H1 (cell line): ENCODE measurements around the gene FGF5. TPM values are rescaled to one million over a fixed set of nuclear protein-coding genes. Genes with fewer than 3 reads are reported as not detected.

Source experiments
- CTCF ChIA-PET: fragments of 300-600 bp; sonication (Branson Sonifier 250); formaldehyde crosslinking; loops from one replicate; lab custom pipeline; 2021; ENCODE audit not compliant: partially characterized antibody; lab: Charles Lee
- POLR2A ChIA-PET: fragments of 300-600 bp; sonication (Branson Sonifier 250); formaldehyde crosslinking; loops from one replicate; lab custom pipeline; 2021; ENCODE audit warnings: inconsistent platforms; ENCODE audit not compliant: partially characterized antibody; lab: Charles Lee
- DNase-seq, 2 experiments: peaks; one replicate each; pipeline versions ENCODE4 v3.0.0 to v3.0.0-alpha.2; 2010 to 2022; ENCODE audit warnings: low spot score in 2 of 2, low read depth in 1 of 2, mixed read lengths in 1 of 2
- FAIRE-seq: peaks from 2 replicates; lab custom pipeline; 2011; peaks lifted over from hg19 to GRCh38; lab: Jason Lieb, UNC
- H2AFZ ChIP-seq: 2 replicates; pipeline ENCODE4 v1.8.1; 2012; ENCODE audit warnings: low read length, inconsistent platforms
- H2AK5ac ChIP-seq: 2 replicates; pipeline ENCODE4 v1.6.1; 2013; ENCODE audit warnings: low read depth, low read length
- H2BK120ac ChIP-seq: replicated peaks from 2 replicates; pipeline ENCODE3; 2013; ENCODE audit warnings: low read depth, low read length, inconsistent platforms
- H2BK12ac ChIP-seq: 2 replicates; pipeline ENCODE4 v1.6.1; 2013; ENCODE audit warnings: low read depth, low read length
- H2BK15ac ChIP-seq: 2 replicates; pipeline ENCODE4 v1.6.1; 2013; ENCODE audit warnings: low read length
- H2BK20ac ChIP-seq: 2 replicates; pipeline ENCODE4 v1.6.1; 2013; ENCODE audit warnings: low read length
- H2BK5ac ChIP-seq: 2 replicates; pipeline ENCODE4 v1.6.1; 2013; ENCODE audit warnings: low read depth, low read length
- H3K14ac ChIP-seq: 2 replicates; pipeline ENCODE4 v1.6.1; 2013; ENCODE audit warnings: inconsistent platforms; ENCODE audit not compliant: insufficient read length
- H3K18ac ChIP-seq: 2 replicates; pipeline ENCODE4 v1.6.1; 2013; ENCODE audit warnings: low read length; ENCODE audit errors: extremely low read depth
- H3K23ac ChIP-seq: 2 replicates; pipeline ENCODE4 v1.6.1; 2013; ENCODE audit warnings: inconsistent platforms; ENCODE audit not compliant: insufficient read length
- H3K23me2 ChIP-seq: 2 replicates; pipeline ENCODE4 v1.6.1; 2013; ENCODE audit warnings: low read depth, low read length
- H3K27ac ChIP-seq: 2 replicates; pipeline ENCODE4 v1.6.1; 2011; ENCODE audit warnings: low read depth, low read length, inconsistent platforms
- H3K27me3 ChIP-seq, 4 experiments: replicated peaks in 1 of 4; 1 replicate in 1 of 4; 2 replicates in 3 of 4; pipeline versions ENCODE4 v1.6.1 to v1.8.1; 2011 to 2013; ENCODE audit warnings: low read length in 3 of 4, mild to moderate bottlenecking in 3 of 4, inconsistent platforms in 2 of 4, mixed read lengths in 2 of 4, moderate library complexity in 1 of 4; ENCODE audit not compliant: control insufficient read depth in 3 of 4, insufficient read depth in 3 of 4; ENCODE audit errors: extremely low read depth in 1 of 4
- H3K36me3 ChIP-seq, 4 experiments: 2 replicates each; pipeline versions ENCODE4 v1.6.1 to v1.8.1; 2011 to 2013; ENCODE audit warnings: mild to moderate bottlenecking in 4 of 4, low read length in 3 of 4, moderate library complexity in 2 of 4, control low read depth in 1 of 4, inconsistent platforms in 1 of 4; ENCODE audit not compliant: insufficient read depth in 4 of 4, control insufficient read depth in 2 of 4
- H3K4ac ChIP-seq: replicated peaks from 2 replicates; pipeline ENCODE3; 2013; ENCODE audit warnings: low read length, low read depth, mixed read lengths, inconsistent platforms; ENCODE audit not compliant: insufficient read length
- H3K4me1 ChIP-seq, 4 experiments: replicated peaks in 1 of 4; 1 replicate in 1 of 4; 2 replicates in 3 of 4; pipeline versions ENCODE4 v1.6.1 to v1.8.1; 2011 to 2013; ENCODE audit warnings: low read length in 3 of 4, inconsistent platforms in 2 of 4, mixed read lengths in 1 of 4; ENCODE audit not compliant: insufficient read depth in 4 of 4, control insufficient read depth in 3 of 4
- H3K4me2 ChIP-seq, 2 experiments: 2 replicates each; pipeline versions ENCODE4 v1.6.1 to v1.8.1; 2011 to 2013; ENCODE audit warnings: low read depth in 2 of 2, low read length in 2 of 2, control low read depth in 1 of 2, inconsistent platforms in 1 of 2, mild to moderate bottlenecking in 1 of 2; ENCODE audit not compliant: insufficient read depth in 1 of 2
- H3K4me3 ChIP-seq, 4 experiments: fragments of 200-600, 300-600 bp in 1 of 4; sonication (generic), shearing (Covaris generic), sonication (Bioruptor Twin) in 1 of 4; 2 replicates each; pipeline versions ENCODE4 v1.5.1 to v1.8.1; 2011 to 2016; ENCODE audit warnings: low read length in 4 of 4, low read depth in 3 of 4, control low read depth in 2 of 4, inconsistent platforms in 2 of 4, mild to moderate bottlenecking in 2 of 4, mixed read lengths in 1 of 4, moderate library complexity in 1 of 4; ENCODE audit not compliant: insufficient read depth in 2 of 4; ENCODE audit errors: extremely low read depth in 1 of 4
- H3K56ac ChIP-seq: replicated peaks from 2 replicates; pipeline ENCODE3; 2013; ENCODE audit warnings: low read depth, mild to moderate bottlenecking, mixed read lengths, low read length, inconsistent platforms; ENCODE audit not compliant: insufficient read length
- H3K79me1 ChIP-seq: 2 replicates; pipeline ENCODE4 v1.6.1; 2013; ENCODE audit warnings: low read depth, low read length, control low read depth
- H3K79me2 ChIP-seq, 2 experiments: 2 replicates each; pipeline versions ENCODE4 v1.6.1 to v1.8.1; 2012 to 2013; ENCODE audit warnings: low read length in 2 of 2, mild to moderate bottlenecking in 2 of 2, inconsistent platforms in 1 of 2; ENCODE audit not compliant: insufficient read depth in 2 of 2, control insufficient read depth in 1 of 2
- H3K9ac ChIP-seq, 4 experiments: replicated peaks in 1 of 4; 1 replicate in 1 of 4; 2 replicates in 3 of 4; pipeline versions ENCODE4 v1.6.1 to v1.8.1; 2011 to 2013; ENCODE audit warnings: low read depth in 3 of 4, low read length in 3 of 4, control low read depth in 2 of 4, mild to moderate bottlenecking in 2 of 4, moderate library complexity in 2 of 4, inconsistent platforms in 1 of 4; ENCODE audit errors: extremely low read depth in 1 of 4
- H3K9me3 ChIP-seq, 2 experiments: 2 replicates each; pipeline versions ENCODE4 v1.6.1 to v1.8.1; 2012 to 2013; ENCODE audit warnings: mild to moderate bottlenecking in 2 of 2, moderate library complexity in 2 of 2, control low read depth in 1 of 2, inconsistent platforms in 1 of 2, low read depth in 1 of 2, low read length in 1 of 2, mixed read lengths in 1 of 2; ENCODE audit not compliant: insufficient read depth in 2 of 2
- H4K20me1 ChIP-seq, 2 experiments: replicated peaks in 1 of 2; 2 replicates each; pipeline versions ENCODE3 to v1.8.1; 2011 to 2013; ENCODE audit warnings: inconsistent platforms in 2 of 2, low read length in 2 of 2, mild to moderate bottlenecking in 1 of 2; ENCODE audit not compliant: insufficient read depth in 2 of 2, control insufficient read depth in 1 of 2
- H4K5ac ChIP-seq: 2 replicates; pipeline ENCODE4 v1.6.1; 2013; ENCODE audit warnings: low read length, low read depth, mixed read lengths, inconsistent platforms; ENCODE audit not compliant: insufficient read length
- H4K8ac ChIP-seq: 2 replicates; pipeline ENCODE4 v1.8.0; 2013; ENCODE audit warnings: mild to moderate bottlenecking, moderate library complexity, low read length, inconsistent platforms; ENCODE audit not compliant: insufficient read depth; ENCODE audit errors: extremely low read depth
- H4K91ac ChIP-seq: replicated peaks from 2 replicates; pipeline ENCODE3; 2013; ENCODE audit warnings: low read length, mixed read lengths, inconsistent platforms; ENCODE audit not compliant: insufficient read length
- CTBP2 ChIP-seq: IDR thresholded peaks from 2 replicates; pipeline ENCODE4 v1.7.0; 2011; ENCODE audit warnings: borderline replicate concordance, mild to moderate bottlenecking, moderate library complexity, mixed read lengths, low read length; ENCODE audit not compliant: insufficient read depth, insufficient read length
- E2F6 ChIP-seq: IDR thresholded peaks from 2 replicates; pipeline ENCODE4 v1.6.1; 2012; ENCODE audit warnings: inconsistent platforms
- KDM4A ChIP-seq: IDR thresholded peaks from one replicate; pipeline ENCODE4 v1.7.1; 2012; ENCODE audit warnings: low read depth, mild to moderate bottlenecking, moderate library complexity, low read length, inconsistent platforms; ENCODE audit not compliant: severe bottlenecking
- NRF1 ChIP-seq: IDR thresholded peaks from 2 replicates; pipeline ENCODE4 v1.6.1; 2011; ENCODE audit warnings: mild to moderate bottlenecking, low read depth, low read length, improper control_type of control experiment
- RAD21 ChIP-seq, 2 experiments: IDR thresholded peaks in 1 of 2; conservative IDR thresholded peaks in 1 of 2; 2 replicates each; pipeline ENCODE4 v1.6.1; 2011; ENCODE audit warnings: low read depth in 2 of 2, low read length in 2 of 2, improper control_type of control experiment in 1 of 2, inconsistent platforms in 1 of 2, mild to moderate bottlenecking in 1 of 2, moderate library complexity in 1 of 2
- SIN3A ChIP-seq, 2 experiments: IDR thresholded peaks in 1 of 2; conservative IDR thresholded peaks in 1 of 2; 2 replicates each; pipeline ENCODE4 v1.6.1; 2011 to 2012; ENCODE audit warnings: low read length in 2 of 2, improper control_type of control experiment in 1 of 2, low read depth in 1 of 2, mild to moderate bottlenecking in 1 of 2
- TCF12 ChIP-seq: IDR thresholded peaks from 2 replicates; pipeline ENCODE4 v1.6.1; 2011; ENCODE audit warnings: low read depth, mild to moderate bottlenecking, low read length
- WGBS, 2 experiments: shearing (Covaris generic) in 1 of 2; methylation state at CpG; one replicate each; pipeline versions ENCODE4 v1.1.6 to v1.1.7; 2013 to 2015; ENCODE audit warnings: low lambda C conversion rate in 2 of 2, mixed read lengths in 2 of 2, inconsistent platforms in 1 of 2, low coverage in 1 of 2, missing lambda C conversion rate in 1 of 2; ENCODE audit not compliant: insufficient replicate concordance in 2 of 2, insufficient coverage in 1 of 2, insufficient read length in 1 of 2; ENCODE audit errors: extremely low coverage in 1 of 2, missing lambda C conversion rate in 1 of 2; 5-methylcytosine and 5-hydroxymethylcytosine counted together
- polyA plus RNA-seq, 7 experiments: library from polyadenylated mRNA; depleted of rRNA in 3 of 7; stranded (reverse) in 5 of 7; unstranded in 2 of 7; fragments of >200 nt in 5 of 7; fragments of 200-250 nt in 2 of 7; gene quantifications; 1 replicate in 5 of 7; 2 replicates in 1 of 7; 4 replicates in 1 of 7; pipeline versions ENCODE4 v1.2.1 to v1.2.3, GENCODE V29; 2011 to 2013; ENCODE audit warnings: missing spikeins in 2 of 7, mixed read lengths in 2 of 7
- total RNA-seq: library from RNA; stranded (reverse); fragmentation: NEBNext Ultra II Directional; extraction: Animal tissue kit (Norgen Biotek cat#: 25700); gene quantifications from 2 replicates; pipeline ENCODE4 v1.2.1, GENCODE V29; 2021

FGF5 gene
- total and polyA plus RNA-seq, 2 of the 8 experiments (the other 6 are each of a cell fraction or from before 2014, with no cell fraction given): not detected

DNA sequence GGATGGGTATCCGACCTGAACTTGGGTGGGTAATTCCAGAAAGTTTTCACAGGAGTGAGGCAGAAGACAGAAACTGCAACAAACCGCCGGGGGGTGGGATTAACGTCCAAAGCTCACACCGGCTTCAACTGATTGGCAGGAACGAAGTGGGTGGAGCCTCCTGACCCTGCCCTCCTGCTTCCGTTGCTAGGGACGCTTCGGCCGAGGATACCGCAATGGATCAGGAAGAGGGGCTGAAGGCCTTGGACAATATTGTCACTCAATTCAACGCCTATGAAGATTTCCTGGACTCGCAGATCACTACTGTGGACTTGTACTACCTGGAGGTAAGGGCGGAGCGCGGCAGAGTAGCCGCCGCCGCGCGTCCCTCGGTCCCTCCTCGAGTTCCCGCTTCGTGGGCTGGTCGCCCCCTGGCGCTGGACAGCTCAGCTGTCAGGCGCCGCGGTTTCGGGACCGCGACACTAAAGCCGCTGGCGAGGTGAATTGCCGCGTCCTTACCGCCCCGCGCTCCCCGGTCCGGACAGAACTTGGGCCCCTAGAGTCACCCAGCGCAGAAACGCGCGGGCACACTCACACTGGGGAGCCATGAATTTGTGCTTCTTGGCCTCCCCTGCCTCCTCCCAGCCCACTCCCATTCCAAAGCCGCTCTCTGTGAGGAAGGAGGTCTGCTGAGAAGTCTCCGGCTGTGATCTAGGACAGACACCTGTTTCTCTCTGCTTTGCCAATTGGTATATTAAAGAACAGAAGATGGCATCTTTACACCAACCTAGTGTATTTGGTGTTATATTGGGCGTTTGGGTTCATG is 69.3 kb downstream of the FGF5 start, which contains the start of gene CFAP299:
CFAP299 (plus strand) TSS at position 177 of the 805 bp plus-strand sequence.
- peak; percentile 68 to 94 for DNase-seq
- H3K23ac ChIP-seq: no peak within 1 kb of the TSS
- no peak within 1 kb of the TSS for H2AK5ac ChIP-seq
- no peak within 1 kb of the TSS for H3K27ac ChIP-seq
- no peak within 1 kb of the TSS for H2BK5ac ChIP-seq
- H4K91ac ChIP-seq: no peak within 1 kb of the TSS
- FAIRE-seq: peak; percentile 94
- H3K79me2 ChIP-seq: no peaks in the 10 kb centered on the region
- CTCF ChIA-PET: interaction anchor here (0.7 to 5.3 kb wide), 20 partner anchors 9 to 1384 kb away, joined by 3 to 37 read pairs (median 4); partner anchors contain the start of gene FGF5
- no peaks in the 10 kb centered on the region for H3K9me3 ChIP-seq
- peak within 1 kb of the TSS; percentile 50 to 85 (median 82) for H3K4me3 ChIP-seq
- 4% methylated on average over 45 of the region's 49 CpGs; no CpG with 5 or more reads in 1 of the 2 experiments for WGBS, 2 experiments
- H3K18ac ChIP-seq: no peak within 1 kb of the TSS
- no peak within 1 kb of the TSS for H2BK20ac ChIP-seq
- H3K56ac ChIP-seq: no peak within 1 kb of the TSS
- H4K5ac ChIP-seq: no peak within 1 kb of the TSS
- peak within 1 kb of the TSS; percentile 54 to 93 for H3K4me2 ChIP-seq
- H3K36me3 ChIP-seq: no peaks in the 10 kb centered on the region
- no peak within 1 kb of the TSS for H2BK120ac ChIP-seq
- no peak within 1 kb of the TSS for H3K14ac ChIP-seq
- H2BK12ac ChIP-seq: no peak within 1 kb of the TSS
- no peak within 1 kb of the TSS for H4K8ac ChIP-seq
- H2BK15ac ChIP-seq: no peak within 1 kb of the TSS
- H3K9ac ChIP-seq: no peak within 1 kb of the TSS
- H3K79me1 ChIP-seq: no peaks in the 10 kb centered on the region
- no peaks in the 10 kb centered on the region; a peak in 1 of 7 replicates for H3K4me1 ChIP-seq
- H3K4ac ChIP-seq: no peak within 1 kb of the TSS
- peaks cover 2% of the 10 kb centered on the region; the same call in 1 of the 2 replicates for H3K23me2 ChIP-seq
- POLR2A ChIA-PET: no interaction called here
- peak within 1 kb of the TSS; percentile 76; the same call in 1 of the 2 replicates for H2AFZ ChIP-seq
- H4K20me1 ChIP-seq: no peaks in the 10 kb centered on the region
- peaks cover 0 to 11% (median 9%) of the 10 kb centered on the region in 4 experiments; a peak in 6 of 7 replicates for H3K27me3 ChIP-seq
- TF ChIP-seq SIN3A (conservative IDR thresholded peaks at IDR 0.05 in 1 of 2, IDR thresholded peaks at IDR 0.05 in 1 of 2; ENCODE audit: low read depth in 1 of 2, low read length in 2 of 2): peak; percentile 94 to 97
- no peak for TF ChIP-seq CTBP2
- no peak for TF ChIP-seq NRF1
- TF ChIP-seq TCF12: 0 out of 2 replicates have a peak, but pooled peaks have one; percentile 33
- TF ChIP-seq E2F6: 0 out of 2 replicates have a peak, but pooled peaks have one; percentile 23
- peak; percentile 53 for TF ChIP-seq KDM4A
- TF ChIP-seq RAD21 (IDR thresholded peaks at IDR 0.05 in 1 of 2, conservative IDR thresholded peaks at IDR 0.05 in 1 of 2; ENCODE audit: low read depth in 2 of 2, low read length in 2 of 2): peak; percentile 31 to 49; a peak in 3 of 4 replicates
